ENCODE results near the gene IQUB.
"Not testable (repeated sequence)": the region's sequence is repeated elsewhere in the genome, so short reads cannot be mapped to it uniquely, and the experiment has no call there.

Gene IQUB

GRCh38 chr7:123485187-123485586 lies 49.2 kb downstream of the IQUB start:
- no peak for DNase-seq

- DNase-seq, result no peak
Observed at GRCh38 chr7:123484199-123484598, 50.2 kb downstream of the IQUB start.

- DNase-seq, result no peak
Observed at GRCh38 chr7:123480107-123480506, 54.3 kb downstream of the IQUB start.

DNA sequence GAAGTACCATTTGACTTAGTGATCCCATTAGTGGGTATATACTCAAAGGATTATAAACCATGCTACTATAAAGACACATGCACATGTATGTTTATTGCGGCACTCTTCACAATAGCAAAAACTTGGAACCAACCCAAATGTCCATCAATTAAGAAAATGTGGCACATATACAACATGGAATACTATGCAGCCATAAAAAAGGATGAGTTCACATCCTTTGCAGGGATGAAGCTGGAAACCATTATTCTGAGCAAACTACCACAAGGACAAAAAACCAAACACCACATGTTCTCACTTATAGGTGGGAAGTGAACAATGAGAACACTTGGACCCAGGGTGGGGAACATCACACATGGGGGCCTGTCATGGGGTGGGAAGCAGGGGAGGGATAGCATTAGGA lies 56.3 kb downstream of the IQUB start:
- DNase-seq, result not testable (repeated sequence)

DNA sequence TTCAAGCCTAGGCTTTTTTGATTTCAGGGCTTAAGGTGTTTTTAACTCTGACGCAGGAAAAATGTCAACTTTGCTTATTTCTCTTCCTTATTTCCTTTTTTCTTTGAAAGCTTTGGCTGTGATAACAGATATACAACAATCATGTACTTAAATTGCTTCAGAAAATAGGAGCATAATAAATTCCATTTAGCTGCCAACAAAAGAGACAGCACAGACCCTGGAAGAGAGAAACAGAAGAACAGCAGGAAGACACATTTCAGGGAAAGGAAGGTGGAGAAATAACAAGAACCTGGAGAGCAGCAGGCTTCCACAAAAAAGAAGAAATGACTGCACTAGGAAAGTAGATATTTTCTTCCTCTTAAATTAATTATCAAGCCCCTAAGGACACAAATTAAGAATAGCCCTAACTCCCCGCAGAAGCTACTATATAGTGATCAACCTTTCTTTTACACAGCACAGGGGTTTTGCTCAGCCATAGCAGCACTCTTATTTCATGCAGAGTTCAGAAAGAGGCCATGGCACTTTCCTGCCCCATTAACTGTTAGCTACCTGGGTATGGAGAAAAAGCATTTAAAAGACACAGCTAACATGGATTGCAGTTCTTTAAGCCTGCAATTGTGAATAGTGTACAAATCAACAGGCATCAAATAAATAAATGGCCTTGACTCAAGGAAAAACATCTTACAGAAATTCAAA lies 61.5 kb downstream of the IQUB start:
- DNase-seq, result no peak

GRCh38 chr7:123472327-123472726 lies 62.1 kb downstream of the IQUB start:
- DNase-seq, result no peak

DNA sequence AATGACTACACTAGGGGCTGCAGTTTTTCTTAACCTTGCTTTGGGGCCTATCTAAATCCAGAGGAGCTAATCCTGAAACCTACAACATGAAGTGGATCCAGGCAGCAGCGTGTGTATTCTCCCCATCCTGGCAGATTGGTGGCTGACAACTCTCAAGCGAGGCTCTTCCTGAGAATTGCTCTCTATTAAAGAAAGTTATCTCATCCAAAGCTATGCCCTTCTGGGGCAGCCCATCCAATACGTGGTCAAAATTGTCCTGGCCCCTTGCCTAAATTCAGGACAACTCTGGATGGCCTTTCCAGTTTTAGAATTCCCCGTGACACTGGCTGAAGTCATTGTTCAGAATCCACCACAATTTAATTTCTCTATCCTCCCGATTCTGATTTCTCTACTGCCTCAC lies 66.1 kb downstream of the IQUB start:
- no peak for DNase-seq

DNA sequence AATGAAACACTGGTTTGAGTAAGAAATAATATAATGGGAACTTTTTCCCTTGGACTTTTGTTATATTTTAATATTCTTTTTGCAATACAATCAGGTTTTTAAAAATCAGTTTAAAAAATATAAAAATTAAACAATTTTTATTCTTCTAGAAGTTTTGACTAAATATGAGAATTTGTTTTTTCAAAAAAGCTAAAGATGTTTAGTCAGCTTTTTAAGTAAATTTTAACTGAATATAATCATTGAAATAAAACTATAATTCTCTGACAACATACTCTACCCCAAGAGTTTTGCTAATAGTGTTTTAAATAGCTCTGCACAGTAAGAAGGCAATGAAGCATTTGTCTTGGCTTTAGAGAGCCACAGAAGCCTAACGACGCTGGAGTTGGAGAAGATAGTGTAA lies 70.5 kb downstream of the IQUB start:
- no peak for DNase-seq

DNA sequence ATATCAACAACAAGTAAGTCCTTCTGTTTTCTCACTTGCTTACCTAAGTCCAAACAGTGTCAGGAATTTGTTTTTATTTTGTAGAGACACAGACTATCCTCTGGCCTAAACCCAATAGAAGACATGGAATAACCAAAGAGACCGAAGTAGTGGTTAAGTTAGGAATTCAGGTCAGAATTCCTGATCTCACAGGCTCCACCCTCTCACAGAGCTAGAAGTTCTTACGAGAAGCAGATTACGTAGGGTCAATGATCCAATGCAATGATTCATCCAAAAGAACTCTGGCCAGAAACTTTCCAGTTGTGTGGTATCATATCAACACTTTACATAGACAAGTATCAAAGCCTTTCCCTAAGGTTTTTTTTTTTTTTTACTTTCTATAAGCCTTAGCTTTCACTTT lies 73.8 kb downstream of the IQUB start:
- DNase-seq, result no peak

GRCh38 chr7:123455965-123456470 lies 78.4 kb downstream of the IQUB start:
- DNase-seq, result no peak

DNA sequence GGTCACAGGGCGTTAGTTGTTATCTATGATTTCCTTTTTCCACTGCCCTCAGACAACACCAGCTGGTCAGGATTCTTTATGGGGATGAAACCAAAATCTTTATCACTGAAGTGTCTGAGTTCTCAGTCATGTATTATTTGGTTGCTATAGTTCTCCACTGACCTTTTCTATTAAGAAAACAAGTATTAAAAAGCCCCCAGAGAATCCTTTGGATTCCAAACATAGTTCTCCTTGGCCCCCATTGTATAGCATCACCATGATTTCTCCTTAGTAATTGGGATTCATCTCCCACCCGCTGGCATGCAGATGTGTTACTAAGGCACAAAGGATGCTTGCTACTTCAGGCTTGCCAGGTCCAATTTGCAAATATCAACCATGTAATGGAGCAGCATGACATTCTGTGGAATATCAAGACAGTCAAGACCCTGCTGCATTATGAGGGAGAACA lies 94.3 kb downstream of the IQUB start:
- no peak for DNase-seq

GRCh38 chr7:123439191-123439590 lies 95.2 kb downstream of the IQUB start:
- no peak for DNase-seq

GRCh38 chr7:123437447-123437995 lies 96.9 kb downstream of the IQUB start:
- DNase-seq, result no peak

- DNase-seq, result no peak
Observed at GRCh38 chr7:123435080-123435700, 99.2 kb downstream of the IQUB start.

GRCh38 chr7:123433665-123434064 lies 100.7 kb downstream of the IQUB start:
- DNase-seq, result no peak

DNA sequence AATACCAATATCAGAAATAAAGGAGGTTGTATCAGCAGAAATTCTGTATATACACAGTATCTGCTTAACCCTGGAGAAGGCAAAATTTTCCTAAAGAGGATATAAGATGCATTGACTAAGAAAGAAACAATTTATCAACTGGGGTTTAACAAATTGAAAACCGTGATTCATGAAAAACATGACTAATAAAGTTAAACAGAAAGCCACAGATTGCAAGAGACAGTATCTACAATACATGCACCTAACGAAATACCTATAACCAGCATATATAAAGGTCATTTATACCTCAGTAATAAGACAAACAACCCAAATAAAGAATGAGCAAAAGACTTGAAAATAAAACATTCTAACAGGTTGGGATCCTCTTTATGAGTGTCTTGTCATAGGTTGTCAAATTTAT lies 101.8 kb downstream of the IQUB start:
- DNase-seq, result no peak

- no peak for DNase-seq
Observed at GRCh38 chr7:123431075-123431614, 103.2 kb downstream of the IQUB start.

DNA sequence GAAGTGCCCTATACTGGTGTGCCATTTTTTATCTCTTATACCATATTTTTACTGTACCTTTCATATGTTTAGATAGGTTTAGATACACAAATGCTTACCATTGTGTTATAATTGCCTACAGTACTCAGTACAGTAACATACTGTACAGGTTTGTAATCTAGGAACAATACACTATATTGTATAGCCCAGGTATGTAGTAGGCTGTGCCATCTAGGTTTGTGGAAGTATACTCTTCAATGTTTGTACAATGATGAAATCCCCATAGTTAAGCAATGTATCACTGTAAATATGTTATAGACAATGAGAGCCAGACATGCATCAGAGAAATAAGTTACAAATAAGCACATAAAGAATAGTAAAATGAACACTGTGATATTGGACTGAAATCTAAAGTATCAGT lies 109.1 kb downstream of the IQUB start:
- DNase-seq, result no peak

DNA sequence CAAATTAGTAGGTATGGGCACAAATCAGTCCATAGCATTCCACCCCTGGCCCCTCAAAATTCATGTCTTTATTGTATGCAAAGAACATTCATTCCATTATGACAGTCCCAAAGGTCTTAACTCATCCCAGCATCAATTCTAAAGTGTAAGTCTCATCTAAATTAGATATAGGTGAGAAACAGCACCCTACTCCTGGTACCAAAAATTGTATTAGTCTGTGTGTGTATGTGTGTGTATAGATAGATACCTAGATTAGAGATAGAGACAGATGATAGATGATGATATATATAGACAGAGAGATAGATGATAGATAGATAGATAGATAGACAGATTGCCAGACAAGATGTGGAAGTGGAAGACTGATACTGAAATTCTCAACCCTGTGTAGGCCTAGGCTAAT lies 109.9 kb downstream of the IQUB start:
- no peak for DNase-seq

- no peak for DNase-seq
Observed at GRCh38 chr7:123423622-123424021, 110.8 kb downstream of the IQUB start.

- no peak for DNase-seq
Observed at GRCh38 chr7:123417580-123417979, 116.8 kb downstream of the IQUB start.

DNA sequence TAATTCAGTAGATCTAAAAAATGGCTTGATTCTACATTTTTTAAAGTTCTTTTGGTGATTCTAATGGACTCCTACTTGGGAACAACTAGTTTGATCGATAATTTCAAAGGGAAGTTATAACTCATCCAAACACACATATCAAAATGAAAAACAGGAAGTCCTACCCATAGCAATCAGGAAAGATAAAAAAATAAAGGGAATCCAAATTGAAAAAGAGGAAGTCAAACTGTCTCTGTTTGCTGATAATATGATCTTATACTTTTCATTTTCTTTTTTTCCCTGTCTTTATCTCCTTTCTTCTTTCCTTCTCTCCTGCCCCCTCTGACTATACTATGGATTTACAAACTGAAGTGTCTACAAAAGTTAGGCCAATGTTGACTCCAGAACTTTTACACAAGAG lies 118.8 kb downstream of the IQUB start:
- DNase-seq, result no peak

GRCh38 chr7:123410273-123410904 lies 124.0 kb downstream of the IQUB start:
- no peak for DNase-seq

DNA sequence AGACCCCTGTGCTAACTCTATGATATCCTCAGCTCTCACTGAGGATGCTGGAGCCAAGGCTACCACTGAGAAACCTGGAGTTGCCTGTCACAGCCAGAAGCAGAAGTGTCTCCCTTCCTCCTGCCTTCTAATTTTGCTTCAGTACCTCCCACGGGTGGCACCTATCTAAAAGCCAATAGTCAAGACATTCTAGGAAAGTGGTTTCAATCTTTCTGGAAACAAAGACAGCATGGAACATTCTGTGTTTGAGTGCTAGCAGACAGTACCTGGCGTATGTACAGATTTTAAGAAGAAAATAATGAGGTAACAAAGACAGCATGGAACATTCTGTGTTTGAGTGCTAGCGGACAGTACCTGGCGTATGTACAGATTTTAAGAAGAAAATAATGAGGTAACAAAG lies 126.4 kb downstream of the IQUB start:
- DNase-seq, result not testable (repeated sequence)

Measured in suppressor macrophage treated with lipopolysaccharide for 1 hour (primary cell).